Testis (tissue), 2 donors: ENCODE measurements around the gene PRAME.

Experiments used
- CTCF ChIP-seq, 3 experiments: fragments of 450-650 bp in 2 of 3; fragments of 200-600 bp in 1 of 3; sonication (generic) in 1 of 3; IDR thresholded peaks; one replicate each; pipeline ENCODE4 v1.5.1; 2016 to 2019; ENCODE audit warnings: antibody characterized with exemption in 3 of 3, mild to moderate bottlenecking in 2 of 3, moderate library complexity in 1 of 3
- POLR2A ChIP-seq: fragments of 450-650 bp; IDR thresholded peaks from one replicate; pipeline ENCODE4 v1.6.1; 2017; ENCODE audit warnings: antibody characterized with exemption, mild to moderate bottlenecking, moderate library complexity

GRCh38 chr22:22554587-22555284 is 4.3 kb downstream of the PRAME start:
- TF ChIP-seq CTCF (IDR thresholded peaks at IDR 0.05) (no peak), POLR2A (no peak)
